ENCODE measurements around the gene RPS15.

DNA sequence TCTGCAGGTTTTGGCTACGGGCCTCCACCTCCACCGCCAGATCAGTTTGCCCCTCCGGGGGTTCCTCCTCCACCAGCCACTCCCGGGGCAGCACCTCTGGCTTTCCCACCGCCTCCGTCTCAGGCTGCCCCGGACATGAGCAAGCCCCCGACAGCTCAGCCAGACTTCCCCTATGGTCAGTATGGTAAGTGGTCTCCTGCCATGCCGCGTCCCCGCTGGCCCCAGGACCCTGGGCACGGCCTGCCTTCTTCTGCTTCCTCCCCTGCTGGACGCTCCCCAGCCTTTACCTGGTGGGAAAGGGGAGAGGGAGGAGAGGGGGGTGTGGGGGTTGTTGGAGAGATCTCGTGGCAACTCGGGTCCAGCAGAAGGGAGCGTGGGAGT lies 5.7 kb upstream of the RPS15 start:
- TF ChIP-seq CTCF (IDR thresholded peaks at IDR 0.05; ENCODE audit: low read depth, low read length): no peak
- no peak for TF ChIP-seq EZH2phosphoT487 (IDR thresholded peaks at IDR 0.05; ENCODE audit: low read depth)
